GM21526 (cell line): ENCODE results near the gene PRMT7.
A peak's percentile ranks its signal among the peaks of the same experiment; 100 is the strongest.

ENCODE experiments used
- ATAC-seq: cut with Tn5 transposase; IDR thresholded peaks from one replicate; pipeline ENCODE4 v1.9.1; 2021; ENCODE audit warnings: moderate library complexity; ENCODE audit not compliant: unreplicated experiment, low FRiP score

PRMT7 gene, protein sequence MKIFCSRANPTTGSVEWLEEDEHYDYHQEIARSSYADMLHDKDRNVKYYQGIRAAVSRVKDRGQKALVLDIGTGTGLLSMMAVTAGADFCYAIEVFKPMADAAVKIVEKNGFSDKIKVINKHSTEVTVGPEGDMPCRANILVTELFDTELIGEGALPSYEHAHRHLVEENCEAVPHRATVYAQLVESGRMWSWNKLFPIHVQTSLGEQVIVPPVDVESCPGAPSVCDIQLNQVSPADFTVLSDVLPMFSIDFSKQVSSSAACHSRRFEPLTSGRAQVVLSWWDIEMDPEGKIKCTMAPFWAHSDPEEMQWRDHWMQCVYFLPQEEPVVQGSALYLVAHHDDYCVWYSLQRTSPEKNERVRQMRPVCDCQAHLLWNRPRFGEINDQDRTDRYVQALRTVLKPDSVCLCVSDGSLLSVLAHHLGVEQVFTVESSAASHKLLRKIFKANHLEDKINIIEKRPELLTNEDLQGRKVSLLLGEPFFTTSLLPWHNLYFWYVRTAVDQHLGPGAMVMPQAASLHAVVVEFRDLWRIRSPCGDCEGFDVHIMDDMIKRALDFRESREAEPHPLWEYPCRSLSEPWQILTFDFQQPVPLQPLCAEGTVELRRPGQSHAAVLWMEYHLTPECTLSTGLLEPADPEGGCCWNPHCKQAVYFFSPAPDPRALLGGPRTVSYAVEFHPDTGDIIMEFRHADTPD

DNA sequence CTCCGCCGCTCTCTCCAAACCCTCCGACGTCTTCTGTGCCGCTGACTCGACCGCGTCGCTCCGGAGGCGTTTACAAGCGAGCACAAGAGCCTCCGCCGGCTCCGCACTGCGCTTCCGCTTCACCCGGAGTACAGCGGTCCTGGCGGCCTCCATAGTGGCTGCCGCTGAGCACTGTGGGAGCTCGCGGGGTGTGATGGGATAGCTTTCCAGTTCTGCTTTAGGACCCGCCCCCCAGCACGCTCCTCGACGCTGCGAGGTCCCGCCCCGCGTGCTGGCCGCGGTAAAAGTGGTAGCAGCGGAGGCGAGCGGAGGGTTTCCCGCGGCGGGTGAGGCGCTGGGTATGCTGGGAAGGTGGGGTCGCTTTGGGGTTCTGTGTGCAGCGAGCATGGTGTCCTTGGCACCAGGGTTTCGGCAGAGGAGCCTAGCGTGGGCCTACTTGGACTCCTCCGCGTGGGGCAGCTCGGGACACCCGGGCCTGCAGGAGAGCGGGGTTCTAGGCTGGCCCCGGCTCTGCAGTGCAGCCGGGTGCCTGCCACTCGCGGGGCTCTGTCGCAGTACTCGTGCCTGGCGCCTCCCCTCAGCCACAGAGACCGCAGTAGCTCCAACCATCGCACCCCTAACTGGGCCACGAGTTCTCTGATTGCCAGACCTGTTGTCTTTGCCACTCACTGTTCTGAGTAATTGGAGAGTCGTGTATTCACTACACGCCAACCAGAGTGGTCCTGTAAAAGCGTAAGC lies at the start of gene PRMT7, which contains the start of gene SLC7A6OS:
TSS of gene PRMT7 (plus strand) at position 246 of the 738 bp plus-strand sequence. CDS start 4,961 bp downstream, outside the sequence.
TSS of gene SLC7A6OS (minus strand) at position 173 of the 738 bp plus-strand sequence. CDS start at position 153, 20 bp downstream.
- peak; percentile 88 for ATAC-seq

DNA sequence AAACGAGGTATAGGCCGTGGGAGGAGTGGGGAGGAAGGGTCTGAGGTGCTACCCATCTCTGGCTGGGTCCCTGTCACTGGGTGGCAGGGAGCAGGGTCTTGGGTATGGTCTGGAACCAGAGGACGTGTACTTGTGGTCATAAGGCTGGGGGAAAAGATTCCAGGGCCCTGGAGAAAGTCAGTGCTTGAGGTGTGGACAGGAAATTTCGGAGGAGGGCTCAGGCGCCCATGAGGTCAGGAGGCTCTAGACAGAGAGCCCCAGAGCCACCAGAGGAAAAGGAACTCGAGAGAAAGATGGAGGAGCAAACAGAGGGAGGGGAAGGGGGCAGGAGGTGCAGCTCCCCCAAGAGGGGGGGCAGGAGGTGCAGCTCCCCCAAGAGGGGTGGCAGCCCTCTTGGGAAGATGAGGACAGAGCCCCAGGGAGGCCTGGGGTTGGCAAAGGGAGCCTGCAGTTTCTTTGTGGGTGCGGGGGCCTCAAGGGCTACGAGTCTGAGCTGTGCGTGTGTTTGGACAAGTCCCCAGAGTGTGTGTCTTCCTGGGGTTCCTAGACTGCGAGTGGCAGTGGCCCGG lies 47.2 kb upstream of the PRMT7 start:
- ATAC-seq = no peak

DNA sequence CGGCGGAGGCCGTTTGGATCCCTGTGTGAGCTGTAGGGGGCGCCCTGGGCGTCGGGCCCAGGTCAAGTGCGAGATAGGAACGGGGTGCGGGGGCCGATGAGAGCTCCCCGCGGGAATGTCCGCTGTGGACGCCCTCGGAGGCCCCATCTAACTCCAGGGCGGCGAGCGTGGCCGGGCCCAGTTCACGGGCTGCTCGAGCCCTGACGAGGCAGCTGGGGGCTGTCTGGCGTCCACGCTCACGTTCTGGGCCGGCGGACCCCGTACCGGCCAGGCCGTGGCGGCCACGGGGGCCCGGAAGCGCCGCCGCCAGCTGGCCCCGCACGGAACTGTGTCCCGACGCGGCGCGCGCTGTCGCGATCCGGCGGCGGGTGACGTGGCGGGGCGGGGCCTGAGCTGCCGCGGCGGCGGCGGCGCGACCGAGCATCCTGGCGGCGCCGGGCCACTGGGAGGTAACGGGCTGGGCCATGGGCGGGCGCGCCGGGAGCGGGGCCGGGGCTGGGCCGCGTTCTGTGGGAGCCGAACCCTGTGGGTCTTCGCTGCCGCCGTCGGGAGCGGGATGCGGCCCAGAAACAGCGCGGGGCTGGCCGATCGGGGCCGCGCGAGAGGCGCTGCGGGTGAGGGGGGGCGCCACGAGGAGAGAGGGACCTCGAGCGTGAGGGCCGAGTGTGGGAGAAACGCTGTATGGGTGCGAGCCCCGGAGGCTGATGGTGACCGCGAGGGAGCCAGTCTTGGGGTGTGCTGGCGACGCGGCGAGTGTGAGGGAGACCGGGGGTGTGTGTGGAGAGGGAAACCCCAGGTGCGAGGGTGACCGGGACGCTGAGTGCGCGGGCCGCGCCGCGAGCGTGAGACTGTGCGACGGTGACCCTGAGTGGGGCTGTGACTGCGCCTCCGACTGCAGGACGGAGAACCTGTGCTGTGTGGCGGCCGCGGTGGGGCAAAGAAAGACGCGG lies 46.4 kb upstream of the PRMT7 start, which contains the start of gene SLC7A6:
TSS of gene SLC7A6 (plus strand) at position 399 of the 950 bp plus-strand sequence. CDS start 10,201 bp downstream, outside the sequence.
- ATAC-seq = peak; percentile 52

DNA sequence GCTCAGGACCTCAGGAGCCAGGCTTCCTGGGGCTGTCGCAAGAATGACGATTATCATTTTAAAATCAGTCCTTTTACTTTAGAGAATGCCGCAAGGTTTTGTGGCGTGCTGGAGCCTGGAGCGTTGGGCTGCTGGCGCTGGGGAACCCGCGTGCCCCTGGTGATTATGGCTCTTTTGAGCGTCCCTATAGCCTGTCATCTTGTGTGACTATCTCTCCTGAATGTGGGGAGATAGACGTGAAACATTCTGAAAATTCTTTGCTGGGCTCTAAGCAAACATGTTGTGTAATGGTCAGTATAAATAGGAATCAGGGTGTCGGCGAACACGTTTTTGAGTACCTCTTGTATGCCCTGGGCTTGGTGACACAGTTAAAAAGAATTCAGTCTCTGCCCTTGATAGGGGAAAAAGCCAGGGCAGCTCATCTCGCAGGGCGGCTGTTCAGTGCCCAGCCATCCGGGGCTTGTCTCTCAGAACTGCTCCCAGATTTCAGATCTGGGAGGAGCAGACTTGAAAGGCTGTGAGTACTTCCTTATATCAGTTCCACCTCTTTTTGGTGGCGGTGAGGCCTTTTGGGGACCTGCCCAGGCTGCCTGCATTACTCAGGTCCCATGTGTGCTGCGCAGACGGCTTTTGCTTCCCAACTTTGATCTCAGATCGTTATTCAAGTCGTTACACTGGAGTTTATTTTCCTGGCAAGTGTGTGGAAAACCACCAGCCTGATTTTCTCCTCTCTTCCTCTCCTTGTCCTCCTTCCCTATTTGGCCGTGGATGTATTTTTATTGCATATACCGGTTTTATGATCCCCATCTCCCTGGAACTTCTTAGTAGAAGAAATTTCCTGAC lies 45.5 kb upstream of the PRMT7 start:
- no peak for ATAC-seq

DNA sequence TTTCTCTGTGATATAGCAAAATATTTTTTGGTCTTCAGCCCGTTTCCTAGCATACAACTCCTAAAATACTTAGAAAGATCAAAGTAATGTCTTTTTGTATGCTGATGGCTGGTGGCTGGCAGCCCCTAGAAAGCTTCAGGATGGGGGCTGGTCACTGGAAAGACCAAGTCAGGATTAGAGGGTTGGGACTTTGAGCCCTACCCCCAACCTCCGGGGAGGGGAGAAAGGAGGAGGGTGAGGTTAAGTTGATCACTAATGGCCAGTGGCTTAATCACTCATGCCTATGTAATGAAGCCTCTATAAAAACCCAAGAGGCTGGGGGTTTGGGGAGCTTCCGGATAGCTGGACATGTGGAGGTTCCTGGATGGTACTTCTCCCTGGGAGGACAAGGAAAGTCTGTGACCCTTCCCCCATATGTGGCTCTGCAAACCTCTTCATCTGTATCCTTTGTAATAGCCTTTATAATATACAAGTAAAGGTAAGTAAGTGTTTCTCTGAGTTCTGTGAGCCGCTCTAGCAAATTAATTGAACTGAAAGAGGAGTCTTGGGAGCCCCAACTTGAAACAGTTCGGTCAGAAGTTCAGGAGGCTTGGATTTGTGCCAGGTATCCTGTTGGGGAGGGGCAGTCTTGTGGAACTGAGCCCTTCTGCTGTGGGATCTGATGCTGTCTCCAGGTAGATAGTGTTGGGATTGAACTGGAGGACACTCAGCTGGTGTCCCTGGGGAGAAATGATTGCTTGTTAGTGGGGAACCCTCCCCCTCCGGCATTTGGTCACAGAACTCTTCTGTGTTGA lies 43.0 kb upstream of the PRMT7 start:
- ATAC-seq = no peak

DNA sequence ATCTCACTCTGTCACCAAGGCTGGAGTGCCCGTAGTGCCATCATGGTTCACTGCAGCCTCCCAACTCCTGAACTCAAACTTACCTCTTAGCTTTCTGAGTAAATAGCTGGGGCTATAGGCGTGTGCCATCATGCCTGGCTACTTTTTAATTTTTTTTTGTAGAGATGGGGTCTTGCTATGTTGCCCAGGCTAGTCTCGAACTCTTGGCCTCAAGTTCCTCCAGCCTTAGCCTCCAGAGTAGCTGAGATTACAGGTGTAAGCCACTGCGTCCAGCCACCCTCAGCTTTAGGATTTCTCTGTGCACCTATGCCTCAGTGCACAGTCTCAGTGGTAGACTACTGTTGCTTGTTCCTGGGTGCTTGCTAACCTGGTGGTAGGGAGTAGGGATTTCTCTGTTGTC lies 41.0 kb upstream of the PRMT7 start:
- no peak for ATAC-seq

DNA sequence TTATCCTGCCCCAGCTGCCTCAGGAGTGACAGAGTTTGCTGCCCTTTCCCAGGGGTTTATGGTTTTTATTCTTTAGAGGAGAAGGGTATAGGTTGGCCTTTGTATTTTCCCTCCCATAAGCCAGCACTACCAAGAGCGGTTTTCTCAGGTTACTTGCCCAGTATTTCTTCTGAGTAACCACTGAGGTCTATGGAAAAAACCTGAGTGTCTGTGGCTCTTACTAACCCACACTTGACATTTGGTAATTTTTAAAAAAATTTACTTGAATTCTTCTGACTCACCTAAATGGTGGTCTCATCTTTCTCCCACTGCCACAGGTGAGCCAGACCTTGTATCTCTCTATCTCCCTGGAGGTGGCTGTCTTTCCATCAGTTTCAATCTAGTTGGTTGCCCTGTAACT lies 40.5 kb upstream of the PRMT7 start:
- ATAC-seq = no peak

DNA sequence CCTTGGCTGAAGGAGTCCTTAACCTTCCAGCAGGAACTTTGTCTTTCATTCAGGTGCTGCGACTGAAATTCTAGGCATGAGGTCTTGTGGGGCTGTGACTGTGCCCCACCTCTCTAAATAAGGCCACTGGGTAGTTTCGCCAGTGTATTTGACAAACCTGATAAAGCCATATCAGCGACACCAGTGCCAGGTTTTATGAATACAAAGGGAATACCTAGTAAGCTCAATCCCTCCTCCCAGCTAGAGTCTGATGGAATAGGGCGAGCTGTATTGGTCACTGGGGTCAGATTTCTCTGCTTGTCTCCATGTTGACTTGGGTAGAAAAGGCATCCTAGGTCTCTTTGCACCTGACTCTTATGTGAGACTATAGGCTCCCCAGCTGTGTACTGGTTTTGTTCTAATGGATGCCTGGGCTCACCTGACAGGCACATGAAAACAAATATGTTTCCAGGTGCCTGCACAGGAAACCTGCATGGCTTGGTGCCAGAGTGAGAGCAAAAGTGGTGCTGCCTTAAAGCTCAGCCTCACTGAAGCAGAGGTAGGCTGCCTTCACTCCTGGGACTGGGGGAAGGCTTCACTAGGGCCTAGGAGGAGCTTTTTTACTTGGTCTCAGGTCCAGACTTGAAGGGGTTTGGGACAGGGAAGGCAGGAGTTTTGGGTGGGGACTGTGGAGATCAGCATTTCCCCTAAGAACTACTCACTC lies 38.2 kb upstream of the PRMT7 start:
- ATAC-seq = no peak

DNA sequence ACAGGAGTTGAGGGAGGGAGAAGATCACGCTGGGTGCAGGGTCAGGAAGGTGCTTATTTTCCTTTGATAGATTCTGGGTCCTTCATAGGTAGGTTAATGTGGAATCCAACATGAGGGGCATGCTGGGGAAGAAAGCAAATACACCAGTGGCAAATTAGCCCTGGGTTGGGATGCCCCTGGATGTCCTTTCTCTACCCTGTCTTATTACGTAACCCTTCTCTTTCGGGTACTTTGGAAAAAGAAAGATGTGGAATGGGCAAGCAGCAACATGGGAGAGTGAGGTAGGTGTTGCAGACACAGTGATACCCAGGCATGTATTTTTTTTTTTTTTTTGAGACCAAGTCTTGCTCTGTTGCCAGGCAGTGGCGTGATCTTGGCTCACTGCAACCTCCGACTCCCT lies 37.4 kb upstream of the PRMT7 start:
- no peak for ATAC-seq

DNA sequence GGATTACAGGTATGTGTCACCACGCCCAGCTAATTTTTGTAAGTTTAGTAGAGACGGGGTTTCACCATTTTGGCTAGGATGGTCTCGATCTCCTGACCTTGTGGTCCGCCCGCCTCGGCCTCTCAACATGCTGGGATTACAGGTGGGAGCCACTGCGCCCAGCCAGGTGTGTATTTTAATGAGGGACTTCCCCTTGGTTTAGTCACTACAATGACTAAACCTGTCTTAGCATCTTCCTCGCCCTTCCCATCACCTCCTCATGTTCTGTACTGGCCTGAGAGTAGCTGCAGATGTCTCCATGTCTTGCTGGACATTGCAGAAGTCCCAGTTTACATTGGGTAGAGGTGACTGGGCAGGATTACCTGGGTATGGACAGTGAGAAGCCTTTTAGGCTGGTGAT lies 36.9 kb upstream of the PRMT7 start:
- ATAC-seq = no peak

DNA sequence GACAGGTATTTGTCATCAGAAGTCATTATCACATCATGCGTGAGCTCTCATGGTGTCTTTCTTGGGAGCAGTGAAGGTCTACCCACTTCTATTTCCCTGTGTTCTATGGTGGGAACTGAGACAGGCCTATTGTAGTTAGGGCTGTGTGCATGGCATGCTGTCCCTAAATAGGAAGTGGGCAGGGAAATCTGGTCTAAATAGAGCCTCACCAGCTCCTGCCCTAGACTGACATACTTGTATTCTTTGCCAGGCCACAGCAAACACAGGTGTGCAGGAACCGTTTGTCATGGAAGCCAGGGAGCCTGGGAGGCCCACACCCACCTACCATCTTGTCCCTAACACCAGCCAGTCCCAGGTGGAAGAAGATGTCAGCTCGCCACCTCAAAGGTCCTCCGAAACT lies 36.4 kb upstream of the PRMT7 start:
- ATAC-seq = no peak

DNA sequence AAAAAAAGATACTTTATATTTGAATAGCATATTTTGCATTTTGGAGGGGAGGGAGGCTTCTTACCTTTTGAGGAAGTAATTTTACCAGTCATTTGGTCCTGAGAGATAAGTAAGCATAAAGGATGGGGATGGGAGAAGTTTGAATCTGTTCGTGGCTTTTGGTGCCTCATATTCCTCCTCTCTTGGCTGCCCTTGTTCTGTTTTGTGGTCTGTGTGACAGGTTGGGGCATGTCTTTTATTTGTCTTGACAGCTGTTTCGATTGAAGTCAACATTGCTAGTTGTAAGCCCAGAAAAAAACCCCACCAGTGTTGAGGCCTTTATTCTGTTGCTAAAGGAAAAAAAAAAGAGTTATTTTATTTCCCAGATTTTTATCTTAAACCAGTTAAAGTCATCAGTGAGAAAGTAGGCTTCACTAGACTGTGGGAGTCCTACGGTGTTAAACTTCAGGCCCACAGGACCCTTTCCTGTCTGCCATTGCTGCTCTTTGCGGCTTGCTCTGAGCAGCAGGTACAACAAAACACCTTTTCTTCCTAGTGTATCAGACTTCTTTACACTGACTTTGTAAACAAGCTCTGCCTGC lies 35.1 kb upstream of the PRMT7 start:
- no peak for ATAC-seq

DNA sequence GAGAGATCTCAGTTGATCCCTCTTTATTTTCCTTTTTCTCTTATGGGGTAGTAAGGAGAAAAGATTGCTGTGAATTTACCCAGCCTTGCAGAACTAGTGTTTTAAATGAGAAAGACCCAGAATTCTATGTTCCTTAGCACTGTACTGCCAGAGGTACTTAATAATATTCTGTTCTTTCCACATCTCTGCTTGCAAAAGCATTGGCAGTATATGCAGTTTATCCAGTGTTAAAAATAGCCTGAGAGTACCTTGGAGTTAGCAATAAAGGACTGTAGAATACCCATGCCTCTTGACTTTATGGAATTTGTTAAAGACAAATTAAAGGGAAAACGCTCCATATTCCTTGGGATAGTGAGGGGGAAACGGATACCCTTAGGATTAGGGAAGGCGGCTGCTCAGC lies 34.6 kb upstream of the PRMT7 start:
- ATAC-seq = no peak

DNA sequence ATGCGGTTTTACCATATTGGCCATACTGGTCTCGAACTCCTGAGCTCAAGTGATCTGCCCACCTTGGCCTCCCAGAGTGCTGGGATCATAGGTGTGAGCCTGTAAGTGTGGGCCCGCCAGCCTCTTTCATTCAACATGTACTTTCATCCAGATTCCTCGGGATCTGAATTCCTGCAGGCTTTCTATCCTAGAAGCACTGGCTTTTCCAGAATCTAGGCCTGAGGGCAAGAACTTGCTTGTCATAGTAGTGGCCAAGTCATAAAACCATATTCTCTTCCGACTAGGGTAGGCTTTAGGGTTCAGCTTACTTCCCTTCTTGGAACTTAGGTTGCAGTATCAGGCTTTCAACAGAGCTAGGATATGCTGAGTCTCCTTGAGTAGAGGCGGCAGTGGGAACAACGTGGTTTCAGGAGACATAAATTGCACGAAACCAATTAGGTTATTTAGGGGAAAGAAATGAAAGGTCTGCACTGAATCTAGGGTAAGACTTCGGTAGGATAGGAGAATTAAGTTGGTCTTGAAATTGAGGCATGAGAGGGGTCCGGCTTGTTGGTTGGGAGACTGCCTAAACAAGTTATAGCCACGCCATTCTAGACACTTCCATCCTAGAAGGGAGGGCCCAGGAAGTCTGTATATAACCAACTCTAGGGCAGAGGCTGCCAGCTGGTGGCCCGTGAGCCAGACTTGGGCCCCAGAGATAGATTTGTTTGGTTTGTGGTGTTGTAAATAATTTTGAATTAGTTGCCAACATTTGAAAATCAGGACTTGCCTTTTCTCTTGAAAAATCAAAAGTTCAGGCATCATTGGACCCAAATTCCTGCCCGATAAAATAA lies 30.9 kb upstream of the PRMT7 start:
- no peak for ATAC-seq

DNA sequence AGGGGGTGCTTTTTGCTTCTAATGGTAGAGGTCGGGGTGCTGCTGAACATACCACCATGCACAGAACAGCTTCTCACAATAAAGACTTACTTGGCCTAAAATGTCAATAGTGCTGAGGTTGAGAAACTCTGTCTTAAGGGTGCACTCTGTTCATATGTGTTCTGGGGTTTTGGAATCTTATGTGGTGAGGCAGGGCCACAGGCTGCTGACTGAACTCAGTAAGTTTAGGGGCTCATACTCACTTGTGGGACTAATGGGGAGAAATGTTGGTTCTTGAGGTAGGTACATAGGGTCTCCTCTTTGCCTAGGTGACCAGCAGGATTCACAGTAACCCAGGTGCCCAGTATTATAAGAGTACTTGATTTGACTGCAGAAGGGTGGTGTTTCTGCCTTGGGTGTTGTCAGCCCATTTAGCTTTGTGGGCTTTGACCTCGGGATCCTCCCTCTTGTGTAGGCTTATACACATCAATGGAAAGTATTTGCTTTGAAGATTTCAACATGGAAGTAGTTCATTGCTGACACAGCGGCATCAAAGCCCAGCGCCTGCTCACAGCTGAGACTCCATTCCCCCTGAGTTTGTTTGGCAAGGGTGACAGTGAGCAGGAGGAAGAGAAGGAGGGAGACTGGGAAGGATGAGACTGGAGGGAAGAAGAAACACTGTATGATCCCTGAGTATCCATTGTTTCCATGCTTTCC lies 29.3 kb upstream of the PRMT7 start:
- no peak for ATAC-seq

DNA sequence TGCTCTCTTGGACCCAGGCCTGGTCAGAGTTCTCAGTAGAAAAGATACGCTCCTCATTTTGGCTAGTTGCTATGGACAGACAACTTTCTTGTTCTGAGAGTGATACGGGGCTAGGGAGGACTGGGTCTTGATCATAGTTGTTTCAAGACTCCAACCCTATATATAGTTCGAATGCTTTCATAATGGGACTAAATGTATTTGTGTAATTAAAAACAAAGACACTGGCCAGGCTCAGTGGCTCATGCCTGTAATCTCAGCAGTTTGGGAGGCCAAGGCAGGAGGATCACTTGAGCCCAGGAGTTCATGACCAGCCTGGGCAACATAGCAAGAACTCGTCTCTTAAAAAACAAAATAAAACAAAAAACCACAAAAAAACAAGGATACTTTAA lies 28.8 kb upstream of the PRMT7 start:
- no peak for ATAC-seq
